NT2/D1 (cell line): ENCODE results near the gene KIF6.

Experiments
- DNase-seq: peaks from one replicate; pipeline ENCODE4 v3.0.0-alpha.2; 2011; ENCODE audit warnings: low read depth, low spot score
- H3K27me3 ChIP-seq: 2 replicates; pipeline ENCODE4 v1.6.0; 2011; ENCODE audit warnings: mild to moderate bottlenecking; ENCODE audit not compliant: insufficient read length, insufficient read depth
- H3K36me3 ChIP-seq: 2 replicates; pipeline ENCODE4 v1.6.1; 2011; ENCODE audit warnings: mild to moderate bottlenecking, low read length, mixed read lengths; ENCODE audit not compliant: insufficient read depth, insufficient read length
- H3K4me1 ChIP-seq: 2 replicates; pipeline ENCODE4 v1.5.1; 2011; ENCODE audit not compliant: insufficient read depth, insufficient read length
- H3K4me3 ChIP-seq: 2 replicates; pipeline ENCODE4 v1.5.1; 2011; ENCODE audit warnings: low read depth; ENCODE audit not compliant: insufficient read length
- H3K9ac ChIP-seq: 2 replicates; pipeline ENCODE4 v1.6.0; 2011; ENCODE audit warnings: low read depth; ENCODE audit not compliant: insufficient read length
- H3K9me3 ChIP-seq: 2 replicates; pipeline ENCODE4 v1.5.1; 2011; ENCODE audit warnings: mild to moderate bottlenecking, low read length; ENCODE audit not compliant: insufficient read depth
- SUZ12 ChIP-seq: IDR thresholded peaks from 2 replicates; pipeline ENCODE4 v1.6.1; 2011; ENCODE audit not compliant: insufficient read length, insufficient read depth; ENCODE audit errors: extremely low read depth
- YY1 ChIP-seq: IDR thresholded peaks from 2 replicates; pipeline ENCODE4 v1.6.1; 2011; ENCODE audit not compliant: insufficient read length, insufficient read depth
- ZNF274 ChIP-seq: IDR thresholded peaks from 2 replicates; pipeline ENCODE4 v1.6.1; 2011; ENCODE audit warnings: mild to moderate bottlenecking, low read depth, low read length

Gene KIF6

DNA sequence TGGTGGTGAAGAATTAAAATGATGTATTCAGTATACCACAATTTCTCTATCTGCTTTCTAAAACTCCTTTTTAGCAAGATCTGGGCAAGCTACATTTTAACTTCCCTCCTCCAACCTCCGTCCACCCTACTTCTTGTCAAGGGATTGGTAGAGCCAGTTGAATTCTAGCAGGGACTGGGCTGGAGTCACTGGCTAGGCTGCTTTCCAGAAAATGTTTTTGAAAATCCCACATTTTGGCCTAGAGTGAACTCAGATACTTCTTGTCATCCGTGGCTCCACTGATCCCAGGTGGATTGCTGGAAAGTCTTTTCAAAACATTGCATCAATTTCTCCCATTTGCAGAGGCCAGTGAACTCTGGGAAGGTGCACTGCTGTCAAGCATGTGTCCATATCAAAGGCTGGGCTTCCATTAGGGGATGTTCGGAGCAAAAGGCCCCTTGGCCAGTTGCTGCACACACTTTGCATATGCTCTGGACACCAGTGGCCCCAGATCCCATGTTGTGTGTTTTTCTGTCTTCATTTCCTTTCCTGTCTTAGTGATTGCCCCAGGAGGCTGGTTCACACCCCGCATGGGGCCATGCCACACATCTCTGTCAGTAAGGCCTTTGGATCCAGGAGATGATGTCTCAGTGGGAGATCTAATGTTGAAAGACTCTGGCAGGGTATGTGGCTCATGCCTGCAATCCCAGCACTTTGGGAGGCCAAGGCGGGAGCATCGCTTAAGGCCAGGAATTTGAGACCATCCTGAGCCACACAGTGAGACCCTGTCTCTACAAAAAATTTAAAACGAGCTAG lies 391.4 kb downstream of the KIF6 start:
- no peaks in the 10 kb centered on the region for H3K36me3 ChIP-seq
- TF ChIP-seq YY1 (no peak), SUZ12 (no peak), ZNF274 (no peak)
- no peaks in the 10 kb centered on the region for H3K4me1 ChIP-seq
- no peak overlapping the region for H3K4me3 ChIP-seq
- no peaks in the 10 kb centered on the region for H3K9me3 ChIP-seq
- no peak overlapping the region for H3K9ac ChIP-seq
- DNase-seq, result no peak
- peaks cover 3% of the 10 kb centered on the region for H3K27me3 ChIP-seq

DNA sequence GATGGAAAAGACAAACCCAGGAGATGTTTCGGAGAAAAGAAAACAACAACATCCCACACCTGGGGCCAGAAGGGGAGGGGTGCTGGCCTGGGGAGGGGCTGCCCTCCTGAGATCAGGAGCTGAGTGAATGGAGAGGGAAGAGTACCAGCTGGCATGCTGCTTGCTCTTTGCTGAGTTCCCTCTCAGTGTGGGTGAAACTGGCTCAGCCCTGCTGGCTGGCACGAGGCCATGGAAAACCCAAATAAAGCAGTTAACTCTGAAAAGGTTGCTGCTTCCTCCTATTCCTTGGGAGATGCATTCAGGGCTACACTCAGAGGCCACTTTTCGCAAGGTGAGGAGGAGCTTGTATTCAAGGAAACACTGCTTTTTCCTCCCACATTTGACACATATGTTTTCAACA lies 394.7 kb downstream of the KIF6 start:
- Histone ChIP-seq H3K4me1 (no peaks in the 10 kb centered on the region), H3K36me3 (no peaks in the 10 kb centered on the region), H3K9ac (no peak overlapping the region), H3K4me3 (no peak overlapping the region), H3K27me3 (peaks cover 3% of the 10 kb centered on the region), H3K9me3 (no peaks in the 10 kb centered on the region)
- DNase-seq, result no peak
- TF ChIP-seq YY1, result no peak
- no peak for TF ChIP-seq SUZ12
- no peak for TF ChIP-seq ZNF274

DNA sequence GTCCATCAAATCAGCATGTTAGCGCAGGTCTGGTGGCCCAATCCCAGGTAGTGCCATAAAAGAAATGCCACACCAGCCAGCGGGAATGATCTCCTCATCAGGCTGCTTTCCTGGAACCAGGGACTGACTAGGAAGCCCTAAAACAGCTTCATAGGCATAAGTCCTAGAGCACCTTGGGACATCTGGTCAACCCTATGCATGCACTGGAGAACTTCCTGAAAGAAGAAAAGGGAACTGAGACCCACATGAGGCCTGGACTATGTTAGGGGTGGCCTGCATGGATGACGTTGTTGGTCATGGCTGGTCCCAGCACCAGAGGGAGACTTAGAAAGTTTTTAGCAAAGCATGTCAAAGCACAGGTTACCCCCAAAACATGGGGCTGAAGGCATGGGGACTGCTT lies 395.2 kb downstream of the KIF6 start:
- Histone ChIP-seq H3K27me3 (peaks cover 3% of the 10 kb centered on the region), H3K4me1 (no peaks in the 10 kb centered on the region), H3K4me3 (no peak overlapping the region), H3K9ac (no peak overlapping the region), H3K9me3 (no peaks in the 10 kb centered on the region), H3K36me3 (no peaks in the 10 kb centered on the region)
- no peak for TF ChIP-seq SUZ12
- TF ChIP-seq ZNF274, result no peak
- no peak for TF ChIP-seq YY1
- no peak for DNase-seq

DNA sequence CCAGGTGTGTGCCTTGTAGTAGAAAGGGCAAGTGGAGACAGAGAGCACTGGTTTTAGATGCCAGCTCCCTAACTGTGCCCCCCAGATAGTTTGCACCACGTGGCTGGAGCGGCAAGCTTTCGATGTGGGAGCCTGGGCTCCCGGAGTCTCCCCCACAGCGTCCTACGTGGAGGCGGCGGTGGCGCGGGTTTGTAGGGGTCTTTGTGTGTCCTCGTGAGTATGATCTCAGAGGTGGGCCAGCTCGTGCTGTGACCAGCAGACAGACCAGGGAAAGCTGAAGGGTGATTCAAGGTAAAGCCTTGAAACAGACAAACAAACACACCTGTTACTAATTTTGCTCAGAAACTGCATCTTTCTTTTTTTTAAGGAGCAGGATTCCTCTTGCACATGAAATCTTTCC lies 397.1 kb downstream of the KIF6 start:
- TF ChIP-seq SUZ12 (no peak), YY1 (no peak), ZNF274 (no peak)
- no peak overlapping the region for H3K4me3 ChIP-seq

DNA sequence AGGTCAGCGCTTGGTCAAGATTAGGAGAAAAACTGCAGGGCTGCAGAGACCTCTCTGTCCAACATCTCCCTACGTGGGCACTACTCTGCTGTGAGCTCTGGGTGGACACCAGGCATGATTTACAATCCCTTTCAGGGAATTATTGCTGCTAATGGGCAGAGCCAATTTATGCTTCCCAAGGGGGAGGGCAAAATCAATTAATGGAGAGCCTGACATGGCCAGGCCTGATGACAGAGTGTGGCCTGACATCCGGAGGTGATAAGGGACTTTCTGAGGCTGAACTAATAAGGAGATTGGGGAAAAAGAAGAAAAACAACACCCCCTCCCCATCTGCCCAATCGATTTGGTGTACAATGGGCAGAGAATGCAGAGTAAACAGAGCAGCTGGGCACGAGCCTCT lies 397.7 kb downstream of the KIF6 start:
- Histone ChIP-seq H3K9ac (no peak overlapping the region), H3K36me3 (no peaks in the 10 kb centered on the region), H3K9me3 (no peaks in the 10 kb centered on the region), H3K27me3 (peaks cover 3% of the 10 kb centered on the region), H3K4me1 (no peaks in the 10 kb centered on the region), H3K4me3 (no peak overlapping the region)
- TF ChIP-seq SUZ12 (no peak), YY1 (no peak), ZNF274 (no peak)
- DNase-seq, result no peak

More for the DNA sequence above, 397.1 kb downstream of the KIF6 start:
- DNase-seq, result no peak
- no peaks in the 10 kb centered on the region for H3K9me3 ChIP-seq
- peaks cover 3% of the 10 kb centered on the region for H3K27me3 ChIP-seq
- no peaks in the 10 kb centered on the region for H3K4me1 ChIP-seq
- H3K9ac ChIP-seq, result no peak overlapping the region
- no peaks in the 10 kb centered on the region for H3K36me3 ChIP-seq

DNA sequence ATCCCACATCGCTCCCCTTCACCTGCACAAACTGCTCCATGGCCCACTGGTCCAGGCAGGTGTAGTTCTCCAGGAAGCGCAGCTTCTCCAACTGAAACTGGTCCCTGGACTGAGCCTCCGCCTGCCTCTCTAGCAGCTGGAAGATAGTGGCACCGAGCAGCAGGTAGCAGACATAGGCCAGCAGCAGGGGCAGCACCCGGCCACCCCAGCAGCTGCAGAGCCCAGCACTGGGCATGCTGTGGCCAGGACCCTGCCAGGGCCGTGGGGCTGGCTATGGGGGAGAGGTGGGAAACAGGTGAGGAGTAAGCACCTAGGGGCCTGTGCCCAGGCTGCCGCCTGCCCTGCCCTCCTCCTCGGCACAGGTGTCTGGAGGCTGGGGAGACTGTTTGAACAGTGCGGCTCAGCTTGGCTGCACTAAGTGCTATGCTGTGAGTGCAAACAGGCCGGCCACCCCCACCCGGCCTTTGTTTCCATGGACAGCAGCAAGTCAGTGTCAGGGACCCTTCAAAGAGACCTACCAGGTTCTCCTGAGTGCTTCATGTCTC lies 402.8 kb downstream of the KIF6 start, which contains the start of gene KCNK16:
Gene KCNK16 (minus strand): TSS at position 397 of the 545 bp plus-strand sequence. CDS start 162 bp downstream, at position 235.
- no peak for DNase-seq
- H3K4me3 ChIP-seq, result no peak within 1 kb of the TSS

DNA sequence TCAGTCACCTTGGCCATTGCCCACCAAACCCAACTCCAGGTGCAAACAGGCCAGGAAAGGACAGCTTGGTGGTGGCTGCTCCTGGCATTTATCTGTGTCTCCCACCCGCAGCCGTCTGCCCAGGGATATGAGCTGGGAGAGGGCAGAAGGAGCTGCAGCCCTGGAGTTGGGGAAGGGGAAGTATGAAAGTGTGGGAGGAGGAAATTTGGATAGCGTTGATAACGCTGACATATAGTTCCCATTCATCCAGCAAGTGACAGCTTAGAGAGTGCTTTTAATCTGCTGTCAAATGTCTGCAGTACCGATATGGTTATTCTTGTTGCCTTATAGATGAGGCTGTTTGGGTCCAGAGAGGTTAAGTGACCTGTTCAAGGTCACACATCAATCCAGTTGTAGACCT lies 403.4 kb downstream of the KIF6 start:
- peaks cover 5% of the 10 kb centered on the region for H3K27me3 ChIP-seq
- no peaks in the 10 kb centered on the region for H3K9me3 ChIP-seq
- DNase-seq, result no peak
- H3K4me1 ChIP-seq, result peaks cover 5% of the 10 kb centered on the region
- TF ChIP-seq SUZ12, result no peak
- TF ChIP-seq ZNF274, result no peak
- TF ChIP-seq YY1, result no peak
- no peak overlapping the region for H3K4me3 ChIP-seq
- no peaks in the 10 kb centered on the region for H3K36me3 ChIP-seq
- H3K9ac ChIP-seq, result no peak overlapping the region

More for the DNA sequence above, 402.8 kb downstream of the KIF6 start, which contains the start of gene KCNK16:
- H3K27me3 ChIP-seq, result peaks cover 3% of the 10 kb centered on the region
- no peaks in the 10 kb centered on the region for H3K9me3 ChIP-seq
- peaks cover 5% of the 10 kb centered on the region for H3K4me1 ChIP-seq
- H3K36me3 ChIP-seq, result no peaks in the 10 kb centered on the region
- no peak within 1 kb of the TSS for H3K9ac ChIP-seq
- TF ChIP-seq SUZ12 (no peak), YY1 (no peak), ZNF274 (no peak)
